ENCODE results near the gene PAK5.
A peak's percentile ranks its signal among the peaks of the same experiment; 100 is the strongest.

PAK5 gene

GRCh38 chr20:9574181-9574580 is 264.7 kb downstream of the PAK5 start:
- Histone ChIP-seq H3K36me3 (no peaks in the 10 kb centered on the region), H3K9ac (no peak overlapping the region), H3K4me3 (no peak overlapping the region), H3K27me3 (no peaks in the 10 kb centered on the region), H4K20me1 (no peaks in the 10 kb centered on the region), H3K9me3 (replicated peaks in 1 of 11) (no peaks in the 10 kb centered on the region), H3K27ac (no peak overlapping the region), H3K4me1 (peaks cover 0 to 19% (median 13%) of the 10 kb centered on the region in 10 experiments; a peak in 15 of 20 replicates), H3K4me2 (no peak overlapping the region)
- TF ChIP-seq Cebpa-rat (IDR thresholded peaks at IDR 0.05), result no peak

GRCh38 chr20:9573335-9574151 is 265.3 kb downstream of the PAK5 start:
- no peak overlapping the region for H3K27ac ChIP-seq
- no peaks in the 10 kb centered on the region for H4K20me1 ChIP-seq
- H3K36me3 ChIP-seq, result no peaks in the 10 kb centered on the region
- no peak overlapping the region for H3K4me2 ChIP-seq
- no peaks in the 10 kb centered on the region for H3K27me3 ChIP-seq
- no peak overlapping the region for H3K9ac ChIP-seq
- TF ChIP-seq Cebpa-rat (IDR thresholded peaks at IDR 0.05), result no peak
- H3K4me3 ChIP-seq, result no peak overlapping the region
- H3K4me1 ChIP-seq, result peaks cover 0 to 12% (median 7%) of the 10 kb centered on the region in 10 experiments; a peak in 13 of 20 replicates
- H3K9me3 ChIP-seq (replicated peaks in 1 of 11), result no peaks in the 10 kb centered on the region

GRCh38 chr20:9572670-9573069 is 266.2 kb downstream of the PAK5 start:
- TF ChIP-seq Cebpa-rat (IDR thresholded peaks at IDR 0.05), result no peak

GRCh38 chr20:9571783-9572182 is 267.1 kb downstream of the PAK5 start:
- no peaks in the 10 kb centered on the region for H3K27me3 ChIP-seq
- no peak for TF ChIP-seq Cebpa-rat (IDR thresholded peaks at IDR 0.05)
- no peaks in the 10 kb centered on the region for H3K36me3 ChIP-seq
- H3K4me3 ChIP-seq, result no peak overlapping the region
- H3K4me2 ChIP-seq, result no peak overlapping the region
- H4K20me1 ChIP-seq, result no peaks in the 10 kb centered on the region
- no peak overlapping the region for H3K27ac ChIP-seq
- H3K9ac ChIP-seq, result no peak overlapping the region
- no peaks in the 10 kb centered on the region for H3K4me1 ChIP-seq
- no peaks in the 10 kb centered on the region for H3K9me3 ChIP-seq (replicated peaks in 1 of 11)

More at GRCh38 chr20:9572670-9573069, 266.2 kb downstream of the PAK5 start:
- Histone ChIP-seq H3K9ac (no peak overlapping the region), H3K4me1 (peaks cover 0 to 4% (median 0%) of the 10 kb centered on the region in 10 experiments; a peak in 3 of 20 replicates), H3K27me3 (no peaks in the 10 kb centered on the region), H3K4me2 (no peak overlapping the region), H3K4me3 (no peak overlapping the region), H3K36me3 (no peaks in the 10 kb centered on the region), H4K20me1 (no peaks in the 10 kb centered on the region), H3K9me3 (replicated peaks in 1 of 11) (no peaks in the 10 kb centered on the region), H3K27ac (no peak overlapping the region)

- no peak overlapping the region for H3K9ac ChIP-seq
- H3K4me1 ChIP-seq, result no peaks in the 10 kb centered on the region
- no peaks in the 10 kb centered on the region for H4K20me1 ChIP-seq
- no peaks in the 10 kb centered on the region for H3K36me3 ChIP-seq
- H3K4me2 ChIP-seq, result no peak overlapping the region
- H3K27ac ChIP-seq, result no peak overlapping the region
- no peaks in the 10 kb centered on the region for H3K27me3 ChIP-seq
- no peaks in the 10 kb centered on the region for H3K9me3 ChIP-seq (replicated peaks in 1 of 11)
- no peak for TF ChIP-seq Cebpa-rat (IDR thresholded peaks at IDR 0.05)
- no peak overlapping the region for H3K4me3 ChIP-seq
These were observed 268.3 kb downstream of the PAK5 start for GRCh38 chr20:9570612-9571011.

- Histone ChIP-seq H3K36me3 (no peaks in the 10 kb centered on the region), H3K4me1 (no peaks in the 10 kb centered on the region), H3K9me3 (replicated peaks in 1 of 11) (no peaks in the 10 kb centered on the region), H3K4me3 (no peak overlapping the region), H3K27ac (no peak overlapping the region), H3K9ac (no peak overlapping the region), H3K4me2 (no peak overlapping the region), H3K27me3 (no peaks in the 10 kb centered on the region), H4K20me1 (no peaks in the 10 kb centered on the region)
- no peak for TF ChIP-seq Cebpa-rat (IDR thresholded peaks at IDR 0.05)
These were observed 271.9 kb downstream of the PAK5 start for GRCh38 chr20:9566977-9567376.

GRCh38 chr20:9565910-9566550 is 272.8 kb downstream of the PAK5 start:
- Histone ChIP-seq H3K27me3 (no peaks in the 10 kb centered on the region), H3K4me3 (no peak overlapping the region), H3K4me1 (no peaks in the 10 kb centered on the region), H3K9ac (no peak overlapping the region), H3K9me3 (replicated peaks in 1 of 11) (no peaks in the 10 kb centered on the region), H3K4me2 (no peak overlapping the region), H3K36me3 (no peaks in the 10 kb centered on the region), H3K27ac (no peak overlapping the region), H4K20me1 (no peaks in the 10 kb centered on the region)
- no peak for TF ChIP-seq Cebpa-rat (IDR thresholded peaks at IDR 0.05)

GRCh38 chr20:9557411-9557810 is 281.5 kb downstream of the PAK5 start:
- no peaks in the 10 kb centered on the region for H3K27me3 ChIP-seq
- H3K4me3 ChIP-seq, result no peak overlapping the region
- H3K36me3 ChIP-seq, result no peaks in the 10 kb centered on the region
- no peaks in the 10 kb centered on the region; a peak in 1 of 20 replicates for H3K4me1 ChIP-seq
- no peak overlapping the region for H3K9ac ChIP-seq
- H4K20me1 ChIP-seq, result no peaks in the 10 kb centered on the region
- no peak for TF ChIP-seq Cebpa-rat (IDR thresholded peaks at IDR 0.05)
- no peak overlapping the region for H3K4me2 ChIP-seq
- no peak overlapping the region for H3K27ac ChIP-seq
- H3K9me3 ChIP-seq (replicated peaks in 1 of 11), result no peaks in the 10 kb centered on the region

- peaks cover 0 to 8% (median 0%) of the 10 kb centered on the region in 10 experiments; a peak in 4 of 20 replicates for H3K4me1 ChIP-seq
- TF ChIP-seq Cebpa-rat (IDR thresholded peaks at IDR 0.05), result no peak
- no peak overlapping the region for H3K4me3 ChIP-seq
- H3K27me3 ChIP-seq, result no peaks in the 10 kb centered on the region
- H3K9me3 ChIP-seq (replicated peaks in 1 of 11), result no peaks in the 10 kb centered on the region
- no peaks in the 10 kb centered on the region for H3K36me3 ChIP-seq
- H3K27ac ChIP-seq, result no peak overlapping the region
- H3K4me2 ChIP-seq, result peak overlapping the region in 1 of 11 experiments; percentile 15; a peak in 1 of 22 replicates
- no peak overlapping the region for H3K9ac ChIP-seq
- H4K20me1 ChIP-seq, result no peaks in the 10 kb centered on the region
These were observed 283.1 kb downstream of the PAK5 start for GRCh38 chr20:9555781-9556180.
